ENCODE measurements around the gene ATF7.

DNA sequence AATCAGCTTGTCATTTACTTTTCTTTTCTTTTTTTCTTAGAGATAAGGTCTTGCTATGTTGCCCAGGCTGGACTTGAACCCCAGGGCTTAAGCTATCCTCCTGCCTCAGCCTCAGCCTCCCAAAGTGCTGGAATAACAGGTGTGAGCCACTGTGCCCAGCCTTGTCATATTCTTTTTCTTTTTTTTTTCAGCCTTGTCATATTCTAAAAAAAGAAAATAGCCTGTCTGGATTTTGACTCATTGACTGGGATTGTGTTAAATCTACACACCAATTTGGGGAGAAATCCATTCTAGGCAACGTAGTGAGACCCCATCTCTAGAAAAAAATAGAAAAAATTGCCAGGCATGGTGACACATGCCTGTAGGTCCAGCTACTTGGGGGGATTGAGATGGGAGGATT is 25.6 kb upstream of the ATF7 start:
- TF ChIP-seq POLR2A (IDR thresholded peaks at IDR 0.05), result no peak
- TF ChIP-seq, protein P1, sequence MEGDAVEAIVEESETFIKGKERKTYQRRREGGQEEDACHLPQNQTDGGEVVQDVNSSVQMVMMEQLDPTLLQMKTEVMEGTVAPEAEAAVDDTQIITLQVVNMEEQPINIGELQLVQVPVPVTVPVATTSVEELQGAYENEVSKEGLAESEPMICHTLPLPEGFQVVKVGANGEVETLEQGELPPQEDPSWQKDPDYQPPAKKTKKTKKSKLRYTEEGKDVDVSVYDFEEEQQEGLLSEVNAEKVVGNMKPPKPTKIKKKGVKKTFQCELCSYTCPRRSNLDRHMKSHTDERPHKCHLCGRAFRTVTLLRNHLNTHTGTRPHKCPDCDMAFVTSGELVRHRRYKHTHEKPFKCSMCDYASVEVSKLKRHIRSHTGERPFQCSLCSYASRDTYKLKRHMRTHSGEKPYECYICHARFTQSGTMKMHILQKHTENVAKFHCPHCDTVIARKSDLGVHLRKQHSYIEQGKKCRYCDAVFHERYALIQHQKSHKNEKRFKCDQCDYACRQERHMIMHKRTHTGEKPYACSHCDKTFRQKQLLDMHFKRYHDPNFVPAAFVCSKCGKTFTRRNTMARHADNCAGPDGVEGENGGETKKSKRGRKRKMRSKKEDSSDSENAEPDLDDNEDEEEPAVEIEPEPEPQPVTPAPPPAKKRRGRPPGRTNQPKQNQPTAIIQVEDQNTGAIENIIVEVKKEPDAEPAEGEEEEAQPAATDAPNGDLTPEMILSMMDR (IDR thresholded peaks at IDR 0.05), result no peak

Data from esophagus squamous epithelium (tissue), 4 donors.